HG03280 (cell line): ENCODE results near the gene DYRK3.

Experiments
- ATAC-seq: cut with Tn5 transposase; IDR thresholded peaks from one replicate; pipeline ENCODE4 v1.9.1; 2021; ENCODE audit warnings: mild to moderate bottlenecking, moderate library complexity; ENCODE audit not compliant: unreplicated experiment

Gene DYRK3

GRCh38 chr1:206681359-206681758 is 46.0 kb downstream of the DYRK3 start:
- ATAC-seq = no peak

- ATAC-seq = no peak
Measured at GRCh38 chr1:206682111-206682510, 46.8 kb downstream of the DYRK3 start.

- ATAC-seq = no peak
Measured at GRCh38 chr1:206683313-206683712, 48.0 kb downstream of the DYRK3 start.

- ATAC-seq = no peak
Measured at GRCh38 chr1:206684003-206684402, 48.7 kb downstream of the DYRK3 start.

- peak; percentile 48 for ATAC-seq
Measured at GRCh38 chr1:206684478-206685333, 49.4 kb downstream of the DYRK3 start, which contains the start of gene MAPKAPK2. Gene MAPKAPK2 (plus strand): TSS chr1:206684905. CDS start chr1:206685230, 325 bp downstream.

GRCh38 chr1:206685334-206685768 is 50.0 kb downstream of the DYRK3 start:
- ATAC-seq = peak; percentile 27

- ATAC-seq = peak; percentile 10
Measured at GRCh38 chr1:206685769-206686477, 50.6 kb downstream of the DYRK3 start.

- ATAC-seq = no peak
Measured at GRCh38 chr1:206686478-206687249, 51.3 kb downstream of the DYRK3 start.

GRCh38 chr1:206687251-206687914 is 52.0 kb downstream of the DYRK3 start:
- no peak for ATAC-seq

- no peak for ATAC-seq
Measured at GRCh38 chr1:206687915-206688442, 52.6 kb downstream of the DYRK3 start.

- ATAC-seq = no peak
Measured at GRCh38 chr1:206690516-206690915, 55.2 kb downstream of the DYRK3 start.

GRCh38 chr1:206691604-206692003 is 56.3 kb downstream of the DYRK3 start:
- ATAC-seq = no peak

- ATAC-seq = no peak
Measured at GRCh38 chr1:206693029-206693428, 57.7 kb downstream of the DYRK3 start.

- ATAC-seq = no peak
Measured at GRCh38 chr1:206693592-206693991, 58.3 kb downstream of the DYRK3 start.

- ATAC-seq = no peak
Measured at GRCh38 chr1:206694171-206695124, 59.1 kb downstream of the DYRK3 start.

GRCh38 chr1:206695733-206696132 is 60.4 kb downstream of the DYRK3 start:
- no peak for ATAC-seq

- no peak for ATAC-seq
Measured at GRCh38 chr1:206696812-206697585, 61.7 kb downstream of the DYRK3 start.

- no peak for ATAC-seq
Measured at GRCh38 chr1:206698011-206698410, 62.7 kb downstream of the DYRK3 start.
